Vagina (tissue), 2 donors: ENCODE data around the gene SLC43A1.

Experiments
- CTCF ChIP-seq, 3 experiments: fragments of 450-650 bp in 2 of 3; fragments of 200-600 bp in 1 of 3; sonication (generic) in 1 of 3; IDR thresholded peaks; one replicate each; pipeline ENCODE4 v1.5.1; 2017 to 2019; ENCODE audit warnings: antibody characterized with exemption in 3 of 3, mild to moderate bottlenecking in 2 of 3, moderate library complexity in 2 of 3
- POLR2A ChIP-seq, 2 donors: fragments of 450-650 bp; IDR thresholded peaks; one replicate each; pipeline ENCODE4 v1.6.1; 2017; ENCODE audit warnings: antibody characterized with exemption in 2 of 2, mild to moderate bottlenecking in 2 of 2, moderate library complexity in 2 of 2

DNA sequence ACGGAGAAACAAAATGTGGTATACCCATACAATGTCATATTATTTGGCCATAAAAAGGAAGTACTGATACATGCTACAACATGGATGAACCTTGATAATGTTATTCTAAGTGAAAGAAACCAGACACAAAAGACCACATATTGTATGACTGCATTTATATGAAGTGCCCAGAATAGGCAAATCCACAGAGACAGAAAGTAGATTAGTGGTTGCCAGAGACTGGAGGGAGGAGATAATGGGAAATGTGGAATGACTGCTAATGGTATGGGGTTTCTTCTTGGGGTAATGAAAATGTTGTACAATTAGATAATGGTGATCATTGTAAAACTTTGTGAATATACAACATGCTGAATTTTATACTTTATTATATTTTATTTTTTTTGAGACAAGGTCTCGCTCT is 5.6 kb upstream of the SLC43A1 start:
- no peak for TF ChIP-seq CTCF (IDR thresholded peaks at IDR 0.05)
- no peak for TF ChIP-seq POLR2A (IDR thresholded peaks at IDR 0.05)
